Trophoblast cell (in vitro differentiated cells and primary cell): ENCODE data around the gene PTH.
A peak's percentile ranks its signal among the peaks of the same experiment; 100 is the strongest.

Experiments used
- DNase-seq, 2 donors: peaks; one replicate each; pipeline ENCODE4 v3.0.0-alpha.2; 2016
- H2AFZ ChIP-seq: 2 replicates; pipeline ENCODE4 v1.6.1; 2013; ENCODE audit warnings: low read length, moderate library complexity, mild to moderate bottlenecking; ENCODE audit not compliant: insufficient read depth, poor library complexity
- H2AK5ac ChIP-seq: 2 replicates; pipeline ENCODE4 v1.6.1; 2013; ENCODE audit warnings: mild to moderate bottlenecking, low read length
- H2BK120ac ChIP-seq: 2 replicates; pipeline ENCODE4 v1.6.1; 2013; ENCODE audit warnings: low read length, mild to moderate bottlenecking, moderate library complexity; ENCODE audit not compliant: insufficient read depth, poor library complexity
- H2BK12ac ChIP-seq: 2 replicates; pipeline ENCODE4 v1.6.1; 2013; ENCODE audit warnings: mild to moderate bottlenecking, low read length, moderate library complexity
- H2BK5ac ChIP-seq: 2 replicates; pipeline ENCODE4 v1.6.1; 2013; ENCODE audit warnings: low read length, low read depth, moderate library complexity, mild to moderate bottlenecking; ENCODE audit not compliant: poor library complexity
- H3K14ac ChIP-seq: 2 replicates; pipeline ENCODE4 v1.6.1; 2013; ENCODE audit warnings: mild to moderate bottlenecking, low read length
- H3K18ac ChIP-seq: 2 replicates; pipeline ENCODE4 v1.6.1; 2013; ENCODE audit warnings: mild to moderate bottlenecking, low read length
- H3K23ac ChIP-seq: 2 replicates; pipeline ENCODE4 v1.6.1; 2013; ENCODE audit warnings: low read length
- H3K27ac ChIP-seq: 2 replicates; pipeline ENCODE4 v1.5.1; 2013; ENCODE audit warnings: low read depth, mild to moderate bottlenecking, inconsistent platforms, low read length, moderate library complexity
- H3K27me3 ChIP-seq: 2 replicates; pipeline ENCODE4 v1.6.1; 2013; ENCODE audit warnings: inconsistent platforms, mild to moderate bottlenecking, low read length, moderate library complexity; ENCODE audit not compliant: insufficient read depth
- H3K36me3 ChIP-seq, 2 experiments: 1 replicate in 1 of 2; 2 replicates in 1 of 2; pipeline ENCODE4 v1.6.1; 2013; ENCODE audit warnings: low read length in 2 of 2, mild to moderate bottlenecking in 2 of 2, moderate library complexity in 1 of 2; ENCODE audit not compliant: insufficient read depth in 2 of 2, control insufficient read depth in 1 of 2
- H3K4ac ChIP-seq: 2 replicates; pipeline ENCODE4 v1.6.1; 2013; ENCODE audit warnings: low read depth, mild to moderate bottlenecking, low read length, moderate library complexity
- H3K4me1 ChIP-seq, 2 experiments: 1 replicate in 1 of 2; 2 replicates in 1 of 2; pipeline ENCODE4 v1.6.1; 2013; ENCODE audit warnings: low read length in 2 of 2, mild to moderate bottlenecking in 2 of 2, moderate library complexity in 1 of 2; ENCODE audit not compliant: insufficient read depth in 2 of 2, control insufficient read depth in 1 of 2
- H3K4me2 ChIP-seq: 2 replicates; pipeline ENCODE4 v1.6.1; 2013; ENCODE audit warnings: inconsistent platforms, mild to moderate bottlenecking, low read length, moderate library complexity
- H3K4me3 ChIP-seq: 2 replicates; pipeline ENCODE4 v1.5.1; 2013; ENCODE audit warnings: mild to moderate bottlenecking, low read depth, low read length, inconsistent platforms
- H3K79me1 ChIP-seq: one replicate; pipeline ENCODE4 v1.6.1; 2013; ENCODE audit warnings: low read length
- H3K79me2 ChIP-seq: 2 replicates; pipeline ENCODE4 v1.6.1; 2013; ENCODE audit warnings: low read length, mild to moderate bottlenecking; ENCODE audit not compliant: control insufficient read depth, insufficient read depth, poor library complexity
- H3K9ac ChIP-seq: 2 replicates; pipeline ENCODE4 v1.6.1; 2013; ENCODE audit warnings: mild to moderate bottlenecking, low read length
- H3K9me3 ChIP-seq: 2 replicates; pipeline ENCODE4 v1.6.1; 2013; ENCODE audit warnings: low read depth, mild to moderate bottlenecking, control low read depth, inconsistent platforms, low read length; ENCODE audit not compliant: insufficient read depth
- H4K12ac ChIP-seq: 2 replicates; pipeline ENCODE4 v1.6.1; 2013; ENCODE audit warnings: low read depth, mild to moderate bottlenecking, low read length, moderate library complexity
- H4K8ac ChIP-seq: 2 replicates; pipeline ENCODE4 v1.6.1; 2013; ENCODE audit warnings: low read depth, mild to moderate bottlenecking, low read length, moderate library complexity
- H4K91ac ChIP-seq: one replicate; pipeline ENCODE4 v1.6.1; 2013; ENCODE audit warnings: low read depth, mild to moderate bottlenecking, low read length, moderate library complexity
- WGBS: extraction: QIAGEN DNeasy Blood & Tissue Kit; methylation state at CpG from one replicate; pipeline ENCODE4 v1.1.7; 2013; ENCODE audit warnings: missing lambda C conversion rate; ENCODE audit not compliant: insufficient read length, insufficient coverage; ENCODE audit errors: extremely low coverage; 5-methylcytosine and 5-hydroxymethylcytosine counted together

PTH gene

DNA sequence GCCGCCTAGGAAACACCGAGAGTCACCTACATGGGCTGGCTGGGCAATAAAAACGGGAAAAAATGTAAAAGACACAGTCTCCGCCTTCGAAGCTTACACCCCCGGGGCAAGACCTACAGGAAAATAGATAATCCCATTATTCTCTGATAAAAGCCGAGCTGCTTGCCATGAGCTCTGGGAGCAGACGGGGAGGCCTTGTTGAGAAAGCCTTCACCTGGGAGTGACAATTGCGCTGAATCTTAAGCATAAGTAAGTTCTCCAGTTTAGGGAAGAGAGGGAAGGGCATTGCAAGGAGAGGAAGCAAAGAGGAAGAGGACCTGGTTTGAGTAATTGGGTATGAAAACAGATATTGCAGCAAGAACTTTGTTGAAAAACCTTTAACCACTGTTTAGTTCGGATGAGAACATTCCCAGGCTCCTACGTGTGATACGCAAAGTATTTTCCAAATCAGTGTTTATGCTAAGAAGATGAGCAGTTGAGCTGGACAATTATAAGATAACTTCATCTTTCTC is 32.0 kb downstream of the PTH start:
- no CpG with 5 or more reads among the region's 12 CpGs for WGBS
- H2AFZ ChIP-seq = peak overlapping the region; percentile 97

GRCh38 chr11:13462901-13463778 is 32.7 kb downstream of the PTH start, which contains the start of gene BTBD10:
Gene BTBD10 (minus strand): TSS chr11:13463222. CDS start chr11:13445124, 18,098 bp downstream.
- Histone ChIP-seq H3K4ac (peak within 1 kb of the TSS; percentile 80), H3K36me3 (no peaks in the 10 kb centered on the region), H4K12ac (peak within 1 kb of the TSS; percentile 86), H4K91ac (peak within 1 kb of the TSS; percentile 91), H2AK5ac (no peak within 1 kb of the TSS), H2BK5ac (peak within 1 kb of the TSS; percentile 92), H3K4me3 (peak within 1 kb of the TSS; percentile 91), H3K9ac (peak within 1 kb of the TSS; percentile 93), H3K27me3 (no peaks in the 10 kb centered on the region), H2BK120ac (peak within 1 kb of the TSS; percentile 93), H3K4me1 (peaks cover 2 to 3% of the 10 kb centered on the region in 2 experiments), H3K79me2 (peaks cover 6% of the 10 kb centered on the region), H2AFZ (peak within 1 kb of the TSS; percentile 97), H3K4me2 (peak within 1 kb of the TSS; percentile 94), H3K9me3 (no peaks in the 10 kb centered on the region), H2BK12ac (peak within 1 kb of the TSS; percentile 25), H3K23ac (no peak within 1 kb of the TSS), H3K14ac (peak within 1 kb of the TSS; percentile 91), H3K79me1 (peaks cover 8% of the 10 kb centered on the region), H3K27ac (peak within 1 kb of the TSS; percentile 80), H3K18ac (peak within 1 kb of the TSS; percentile 96), H4K8ac (peak within 1 kb of the TSS; percentile 99)
- peak; percentile 96 to 98 for DNase-seq
- WGBS = no CpG with 5 or more reads among the region's 71 CpGs

More for the DNA sequence above, 32.0 kb downstream of the PTH start:
- H3K27ac ChIP-seq = peak overlapping the region; percentile 65
- H3K4ac ChIP-seq = no peak overlapping the region
- H3K36me3 ChIP-seq = no peaks in the 10 kb centered on the region
- H4K8ac ChIP-seq = peak overlapping the region; percentile 99
- no peaks in the 10 kb centered on the region for H3K9me3 ChIP-seq
- H2AK5ac ChIP-seq = no peak overlapping the region
- H2BK12ac ChIP-seq = no peak overlapping the region
- H3K79me2 ChIP-seq = peaks cover 6% of the 10 kb centered on the region
- peak; percentile 9 to 42 for DNase-seq
- H4K12ac ChIP-seq = peak overlapping the region; percentile 61
- H2BK5ac ChIP-seq = peak overlapping the region; percentile 83
- H3K4me3 ChIP-seq = peak overlapping the region; percentile 91
- peaks cover 2 to 3% of the 10 kb centered on the region in 2 experiments for H3K4me1 ChIP-seq
- H2BK120ac ChIP-seq = no peak overlapping the region
- H3K23ac ChIP-seq = no peak overlapping the region
- peak overlapping the region; percentile 93 for H3K9ac ChIP-seq
- peak overlapping the region; percentile 94 for H3K4me2 ChIP-seq
- no peaks in the 10 kb centered on the region for H3K27me3 ChIP-seq
- peak overlapping the region; percentile 91 for H4K91ac ChIP-seq
- peaks cover 8% of the 10 kb centered on the region for H3K79me1 ChIP-seq
- peak overlapping the region; percentile 91 for H3K14ac ChIP-seq
- H3K18ac ChIP-seq = no peak overlapping the region

DNA sequence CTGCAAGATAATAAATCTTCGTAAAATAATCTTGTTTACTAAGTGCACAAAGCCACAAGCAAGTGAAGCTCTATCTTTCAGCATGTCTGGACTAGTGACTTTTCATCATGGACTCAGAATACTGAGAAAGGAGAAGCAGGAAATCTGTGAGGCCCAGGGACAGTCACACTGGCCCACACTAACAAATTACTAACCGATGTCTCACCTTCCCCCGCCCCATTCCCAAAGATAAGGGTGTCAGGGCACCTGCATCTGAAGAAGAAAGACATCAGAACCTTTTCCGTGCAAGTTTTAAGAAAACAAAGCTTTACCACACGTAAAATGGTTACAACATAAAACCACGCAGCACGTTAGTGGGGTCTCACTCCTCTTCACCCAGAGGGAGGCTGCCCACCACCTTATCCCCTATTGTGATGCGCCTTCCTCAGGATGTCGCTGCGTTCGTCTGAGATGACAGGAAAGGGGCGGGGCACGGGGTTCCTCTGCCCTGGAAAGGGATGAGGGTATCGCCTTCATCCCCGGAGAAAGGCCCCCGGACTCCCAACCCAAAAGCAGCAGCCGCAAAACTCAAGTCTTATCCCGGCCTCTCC is 33.4 kb downstream of the PTH start:
- Histone ChIP-seq H2BK12ac (peak overlapping the region; percentile 25), H3K23ac (no peak overlapping the region), H3K18ac (peak overlapping the region; percentile 93), H2AK5ac (no peak overlapping the region), H4K8ac (peak overlapping the region; percentile 97), H3K79me2 (peaks cover 6% of the 10 kb centered on the region), H3K4me1 (peaks cover 2 to 3% of the 10 kb centered on the region in 2 experiments), H3K9ac (peak overlapping the region; percentile 86), H3K9me3 (no peaks in the 10 kb centered on the region), H3K14ac (peak overlapping the region; percentile 91), H3K36me3 (no peaks in the 10 kb centered on the region), H3K4ac (peak overlapping the region; percentile 80), H2AFZ (peak overlapping the region; percentile 87), H2BK120ac (peak overlapping the region; percentile 93), H2BK5ac (peak overlapping the region; percentile 92), H3K27ac (peak overlapping the region; percentile 80), H3K4me2 (peak overlapping the region; percentile 76), H3K27me3 (no peaks in the 10 kb centered on the region), H3K4me3 (peak overlapping the region; percentile 91), H4K91ac (peak overlapping the region; percentile 91), H3K79me1 (peaks cover 8% of the 10 kb centered on the region), H4K12ac (peak overlapping the region; percentile 86)
- peak; percentile 89 to 94 for DNase-seq
- no CpG with 5 or more reads among the region's 18 CpGs for WGBS

- Histone ChIP-seq H3K4me3 (no peak overlapping the region), H3K79me1 (peaks cover 8% of the 10 kb centered on the region), H3K4ac (no peak overlapping the region), H3K27me3 (no peaks in the 10 kb centered on the region), H3K14ac (no peak overlapping the region), H4K8ac (no peak overlapping the region), H3K4me2 (no peak overlapping the region), H3K23ac (no peak overlapping the region), H3K9ac (no peak overlapping the region), H3K9me3 (no peaks in the 10 kb centered on the region), H3K27ac (no peak overlapping the region), H2AK5ac (no peak overlapping the region), H2BK12ac (no peak overlapping the region), H3K79me2 (peaks cover 6% of the 10 kb centered on the region), H3K4me1 (peaks cover 2 to 3% of the 10 kb centered on the region in 2 experiments), H3K18ac (no peak overlapping the region), H3K36me3 (no peaks in the 10 kb centered on the region), H4K91ac (no peak overlapping the region), H2AFZ (no peak overlapping the region), H4K12ac (no peak overlapping the region), H2BK5ac (no peak overlapping the region), H2BK120ac (no peak overlapping the region)
- WGBS = no CpG with 5 or more reads among the region's 3 CpGs
- no peak for DNase-seq
Observed at GRCh38 chr11:13461291-13461690, 34.5 kb downstream of the PTH start.
